ENCODE results near the gene GRK2. TPM values are rescaled to one million over a fixed set of nuclear protein-coding genes. Genes with fewer than 3 reads are reported as not detected.

Gene GRK2
- total RNA-seq, 1 donor, result 21.5 TPM

- peak; percentile 90 for DNase-seq (ENCODE audit: low read depth)
- TF ChIP-seq CTCF (IDR thresholded peaks at IDR 0.05; ENCODE audit: insufficient read depth, low read length), result peak; percentile 25
- H3K4me3 ChIP-seq (ENCODE audit: low read depth, low read length), result peak overlapping the region; percentile 74
These were observed 22.4 kb downstream of the GRK2 start for GRCh38 chr11:67288452-67289225.

GRCh38 chr11:67289226-67289650, 23.0 kb downstream of the GRK2 start, which contains the start of gene ANKRD13D:
Gene ANKRD13D (plus strand): TSS chr11:67289303. CDS start chr11:67289461, 158 bp downstream.
- no peak for TF ChIP-seq CTCF (IDR thresholded peaks at IDR 0.05; ENCODE audit: insufficient read depth, low read length)
- DNase-seq (ENCODE audit: low read depth), result no peak
- peak within 1 kb of the TSS; percentile 84 for H3K4me3 ChIP-seq (ENCODE audit: low read depth, low read length)

GRCh38 chr11:67289651-67290479, 23.6 kb downstream of the GRK2 start:
- H3K4me3 ChIP-seq (ENCODE audit: low read depth, low read length), result peak overlapping the region; percentile 84
- DNase-seq (ENCODE audit: low read depth), result no peak
- TF ChIP-seq CTCF (IDR thresholded peaks at IDR 0.05; ENCODE audit: insufficient read depth, low read length), result no peak

- H3K4me3 ChIP-seq (ENCODE audit: low read depth, low read length), result peak overlapping the region; percentile 84
- TF ChIP-seq CTCF (IDR thresholded peaks at IDR 0.05; ENCODE audit: insufficient read depth, low read length), result no peak
- DNase-seq (ENCODE audit: low read depth), result peak; percentile 90
These were observed 24.5 kb downstream of the GRK2 start for GRCh38 chr11:67290801-67291200.

- no peak for TF ChIP-seq CTCF (IDR thresholded peaks at IDR 0.05; ENCODE audit: insufficient read depth, low read length)
- no peak for DNase-seq (ENCODE audit: low read depth)
- no peak overlapping the region for H3K4me3 ChIP-seq (ENCODE audit: low read depth, low read length)
These were observed 25.5 kb downstream of the GRK2 start for GRCh38 chr11:67291481-67292381.

- TF ChIP-seq CTCF (IDR thresholded peaks at IDR 0.05; ENCODE audit: insufficient read depth, low read length), result no peak
- DNase-seq (ENCODE audit: low read depth), result peak; percentile 31
These were observed 26.4 kb downstream of the GRK2 start for GRCh38 chr11:67292671-67293070.

More at GRCh38 chr11:67292671-67293070, 26.4 kb downstream of the GRK2 start:
- no peak overlapping the region for H3K4me3 ChIP-seq (ENCODE audit: low read depth, low read length)
